Measurements from ENCODE around the gene GLIPR1L1. TPM values are rescaled to one million over a fixed set of nuclear protein-coding genes. Genes with fewer than 3 reads are reported as not detected.

GLIPR1L1 gene
- total RNA-seq, 2 experiments from 2014 or later, result not detected

GRCh38 chr12:75327642-75328041, 6.8 kb upstream of the GLIPR1L1 start:
- H3K9me3 Mint-ChIP-seq, result no peaks in the 10 kb centered on the region
- Histone ChIP-seq H3K4me1 (ENCODE audit: insufficient read depth, low read length) (peaks cover 8% of the 10 kb centered on the region), H3K27me3 (ENCODE audit: control insufficient read depth in 1 of 2, insufficient read depth in 2 of 2, low read length in 2 of 2) (peaks cover 6 to 17% of the 10 kb centered on the region in 2 experiments), H3K4me3 (ENCODE audit: low read length) (no peak overlapping the region), H3K27ac (ENCODE audit: low read depth in 1 of 2, low read length in 2 of 2) (no peak overlapping the region), H3K9me3 (ENCODE audit: control insufficient read depth in 1 of 2, insufficient read depth in 1 of 2, low read length in 2 of 2) (no peaks in the 10 kb centered on the region), H3K36me3 (ENCODE audit: insufficient read depth, low read length) (no peaks in the 10 kb centered on the region)
- intact Hi-C loops (cut with DNase I, micrococcal nuclease), result no loop called here
- H3K36me3 Mint-ChIP-seq (ENCODE audit: low read depth), result no peaks in the 10 kb centered on the region
- no peak overlapping the region for H3K27ac Mint-ChIP-seq
- no peak for ATAC-seq (ENCODE audit: poor library complexity)
- peaks cover 13% of the 10 kb centered on the region for H3K4me1 Mint-ChIP-seq (ENCODE audit: low read depth)
- TF ChIP-seq CTCF (IDR thresholded peaks at IDR 0.05), result no peak
- ChIA-PET POLR2A (no interaction called here), CTCF (no interaction called here)
- DNase-seq, result no peak
- H3K4me3 Mint-ChIP-seq, result no peak overlapping the region
- H3K27me3 Mint-ChIP-seq, result peaks cover 45% of the 10 kb centered on the region

GRCh38 chr12:75329918-75330826, 4.3 kb upstream of the GLIPR1L1 start, which contains the start of gene CAPS2:
TSS of gene CAPS2 (minus strand) at chr12:75330324. CDS start at chr12:75326498, 3,826 bp downstream.
- no peak for TF ChIP-seq CTCF (IDR thresholded peaks at IDR 0.05)
- no peak within 1 kb of the TSS for H3K27ac ChIP-seq (ENCODE audit: low read depth in 1 of 2, low read length in 2 of 2)
- no peak within 1 kb of the TSS for H3K27ac Mint-ChIP-seq
- peaks cover 25% of the 10 kb centered on the region for H3K4me1 Mint-ChIP-seq (ENCODE audit: low read depth)
- no peaks in the 10 kb centered on the region for H3K36me3 ChIP-seq (ENCODE audit: insufficient read depth, low read length)
- H3K4me1 ChIP-seq (ENCODE audit: insufficient read depth, low read length), result peaks cover 17% of the 10 kb centered on the region
- H3K9me3 Mint-ChIP-seq, result no peaks in the 10 kb centered on the region
- H3K27me3 Mint-ChIP-seq, result peaks cover 59% of the 10 kb centered on the region
- peak; percentile 21 to 81 (median 48) for DNase-seq
- H3K4me3 ChIP-seq (ENCODE audit: low read length), result peak within 1 kb of the TSS; percentile 57
- ATAC-seq (ENCODE audit: poor library complexity), result peak; percentile 90
- H3K27me3 ChIP-seq (ENCODE audit: control insufficient read depth in 1 of 2, insufficient read depth in 2 of 2, low read length in 2 of 2), result peaks cover 12 to 26% of the 10 kb centered on the region in 2 experiments
- H3K9me3 ChIP-seq (ENCODE audit: control insufficient read depth in 1 of 2, insufficient read depth in 1 of 2, low read length in 2 of 2), result no peaks in the 10 kb centered on the region
- H3K36me3 Mint-ChIP-seq (ENCODE audit: low read depth), result no peaks in the 10 kb centered on the region
- ChIA-PET POLR2A (interaction anchor here (0.9 to 1.6 kb wide), 3 partner anchors 9 to 181 kb away, joined by 3 to 5 read pairs (median 3); partner anchors contain the start of genes GLIPR1 and KRR1), CTCF (no interaction called here)
- H3K4me3 Mint-ChIP-seq, result peak within 1 kb of the TSS; percentile 90
- intact Hi-C loops (cut with DNase I, micrococcal nuclease), result loop anchor here (5.0 kb wide), 3 partner anchors 152 to 707 kb away; partner anchors contain the start of gene GLIPR1 (in 1 of the 2)

GRCh38 chr12:75337905-75338304, 3.4 kb downstream of the GLIPR1L1 start:
- Mint-ChIP-seq H3K4me3 (no peak overlapping the region), H3K9me3 (no peaks in the 10 kb centered on the region), H3K36me3 (ENCODE audit: low read depth) (no peaks in the 10 kb centered on the region), H3K27ac (no peak overlapping the region), H3K27me3 (peaks cover 20% of the 10 kb centered on the region), H3K4me1 (ENCODE audit: low read depth) (peaks cover 12% of the 10 kb centered on the region)
- Histone ChIP-seq H3K27ac (ENCODE audit: low read depth in 1 of 2, low read length in 2 of 2) (no peak overlapping the region), H3K4me1 (ENCODE audit: insufficient read depth, low read length) (peaks cover 9% of the 10 kb centered on the region), H3K36me3 (ENCODE audit: insufficient read depth, low read length) (no peaks in the 10 kb centered on the region), H3K4me3 (ENCODE audit: low read length) (no peak overlapping the region), H3K27me3 (ENCODE audit: control insufficient read depth in 1 of 2, insufficient read depth in 2 of 2, low read length in 2 of 2) (peaks cover 6 to 12% of the 10 kb centered on the region in 2 experiments), H3K9me3 (ENCODE audit: control insufficient read depth in 1 of 2, insufficient read depth in 1 of 2, low read length in 2 of 2) (no peaks in the 10 kb centered on the region)
- ATAC-seq (ENCODE audit: poor library complexity), result no peak
- TF ChIP-seq CTCF (IDR thresholded peaks at IDR 0.05), result no peak
- intact Hi-C loops (cut with DNase I, micrococcal nuclease), result loop anchor here in 1 of 2 experiments (5.0 kb wide), 1 partner anchor 49 kb away; no protein-coding TSS in a partner anchor
- ChIA-PET POLR2A (no interaction called here), CTCF (no interaction called here)
- DNase-seq, result no peak
